HepG2 (cell line): ENCODE measurements around the gene MON1A. TPM values are rescaled to one million over a fixed set of nuclear protein-coding genes. Genes with fewer than 3 reads are reported as not detected.

Experiments
- ARHGAP35 ChIP-seq: sonication (generic); formaldehyde crosslinking; IDR thresholded peaks from 2 replicates; pipeline ENCODE4 v1.9.0; 2022; ENCODE audit warnings: mild to moderate bottlenecking, inconsistent platforms, moderate library complexity, missing genetic modification reagents, borderline replicate concordance
- ATM ChIP-seq: fragments of 450-650 bp; IDR thresholded peaks from 2 replicates; pipeline ENCODE4 v1.7.1; 2017; ENCODE audit warnings: mild to moderate bottlenecking, borderline replicate concordance
- CHCHD3 ChIP-seq: sonication (generic); formaldehyde crosslinking; IDR thresholded peaks from 2 replicates; pipeline ENCODE4 v1.8.0; 2022; ENCODE audit warnings: mild to moderate bottlenecking, missing genetic modification reagents, moderate library complexity
- CHD2 ChIP-seq: IDR thresholded peaks from 2 replicates; pipeline ENCODE4 v1.6.1; 2011; ENCODE audit warnings: low read depth, low read length, improper control_type of control experiment
- GABPB1 ChIP-seq: IDR thresholded peaks from 2 replicates; pipeline ENCODE4 v1.6.1; 2016; ENCODE audit warnings: mild to moderate bottlenecking, missing genetic modification reagents, moderate library complexity, missing compliant biosample characterization
- HDAC2 ChIP-seq: sonication (generic); formaldehyde crosslinking; IDR thresholded peaks from 2 replicates; pipeline ENCODE4 v1.4.0; 2020; ENCODE audit warnings: missing genetic modification reagents
- KMT2B ChIP-seq: IDR thresholded peaks from 2 replicates; pipeline ENCODE4 v1.6.1; 2016; ENCODE audit warnings: missing genetic modification reagents, missing compliant biosample characterization
- MXD3 ChIP-seq: IDR thresholded peaks from 2 replicates; pipeline ENCODE4 v1.6.1; 2016; ENCODE audit warnings: mild to moderate bottlenecking, missing biosample characterization, missing genetic modification reagents
- NONO ChIP-seq, 2 experiments: fragments of 450-650 bp in 1 of 2; sonication (generic) in 1 of 2; formaldehyde crosslinking in 1 of 2; IDR thresholded peaks in 1 of 2; conservative IDR thresholded peaks in 1 of 2; 2 replicates each; pipeline versions ENCODE4 v1.6.1 to v1.8.0; 2017 to 2022; ENCODE audit warnings: mild to moderate bottlenecking in 1 of 2, missing genetic modification reagents in 1 of 2, moderate library complexity in 1 of 2
- PRMT3 ChIP-seq: sonication (generic); formaldehyde crosslinking; IDR thresholded peaks from 2 replicates; pipeline ENCODE4 v1.8.1; 2022; ENCODE audit warnings: low read depth, mild to moderate bottlenecking, moderate library complexity, missing genetic modification reagents, borderline replicate concordance
- SCMH1 ChIP-seq: sonication (generic); formaldehyde crosslinking; IDR thresholded peaks from 2 replicates; pipeline ENCODE4 v1.9.0; 2021; ENCODE audit warnings: missing genetic modification reagents, mild to moderate bottlenecking, borderline replicate concordance
- SIX1 ChIP-seq: sonication (generic); formaldehyde crosslinking; IDR thresholded peaks from 2 replicates; pipeline ENCODE4 v1.4.0; 2020; ENCODE audit warnings: missing genetic modification reagents, borderline replicate concordance
- SIX4 ChIP-seq: sonication (generic); formaldehyde crosslinking; IDR thresholded peaks from 2 replicates; pipeline ENCODE4 v1.4.0; 2020; ENCODE audit warnings: missing genetic modification reagents
- SMAD1 ChIP-seq: sonication (generic); formaldehyde crosslinking; IDR thresholded peaks from 2 replicates; pipeline ENCODE4 v1.4.0; 2020; ENCODE audit warnings: missing genetic modification reagents, low read depth, mild to moderate bottlenecking, borderline replicate concordance
- STAG1 ChIP-seq: sonication (generic); formaldehyde crosslinking; IDR thresholded peaks from 2 replicates; pipeline ENCODE4 v1.4.0; 2020; ENCODE audit warnings: missing genetic modification reagents
- TOPORS ChIP-seq: sonication (generic); formaldehyde crosslinking; IDR thresholded peaks from 2 replicates; pipeline ENCODE4 v1.8.0; 2023; ENCODE audit warnings: mild to moderate bottlenecking, missing genetic modification reagents
- ZBTB7A ChIP-seq: sonication (generic); formaldehyde crosslinking; IDR thresholded peaks from 2 replicates; pipeline ENCODE4 v1.8.0; 2022; ENCODE audit warnings: mild to moderate bottlenecking, missing genetic modification reagents
- ZMYM2 ChIP-seq: sonication (generic); formaldehyde crosslinking; IDR thresholded peaks from 2 replicates; pipeline ENCODE4 v1.8.0; 2022; ENCODE audit warnings: mild to moderate bottlenecking, missing genetic modification reagents
- ZNF232 ChIP-seq: sonication (generic); formaldehyde crosslinking; IDR thresholded peaks from 2 replicates; pipeline ENCODE4 v1.4.0; 2020; ENCODE audit warnings: missing genetic modification reagents, borderline replicate concordance
- ZNF362 ChIP-seq: sonication (generic); formaldehyde crosslinking; IDR thresholded peaks from 2 replicates; pipeline ENCODE4 v1.4.0; 2020; ENCODE audit warnings: missing genetic modification reagents, mild to moderate bottlenecking, borderline replicate concordance
- ZNF543 ChIP-seq: sonication (generic); formaldehyde crosslinking; IDR thresholded peaks from 2 replicates; pipeline ENCODE4 v1.4.0; 2020; ENCODE audit warnings: mild to moderate bottlenecking, missing genetic modification reagents
- ZNF580 ChIP-seq: IDR thresholded peaks from 2 replicates; pipeline ENCODE4 v1.6.1; 2016; ENCODE audit warnings: low read depth, borderline replicate concordance
- ZNF784 ChIP-seq: sonication (generic); formaldehyde crosslinking; IDR thresholded peaks from 2 replicates; pipeline ENCODE4 v1.5.1; 2020; ENCODE audit warnings: missing genetic modification reagents, mild to moderate bottlenecking, borderline replicate concordance
- ZNF790 ChIP-seq: sonication (generic); formaldehyde crosslinking; IDR thresholded peaks from 2 replicates; pipeline ENCODE4 v1.8.0; 2022; ENCODE audit warnings: missing genetic modification reagents, mild to moderate bottlenecking, borderline replicate concordance
- ZNF83 ChIP-seq: sonication (generic); formaldehyde crosslinking; IDR thresholded peaks from 2 replicates; pipeline ENCODE4 v1.4.0; 2020; ENCODE audit warnings: missing genetic modification reagents, mild to moderate bottlenecking, borderline replicate concordance
- ZNF891 ChIP-seq: sonication (generic); formaldehyde crosslinking; IDR thresholded peaks from 2 replicates; pipeline ENCODE4 v1.5.0; 2020; ENCODE audit warnings: mild to moderate bottlenecking, missing genetic modification reagents
- polyA plus RNA-seq, 8 experiments: library from polyadenylated mRNA; depleted of rRNA in 3 of 8; stranded (reverse) in 7 of 8; unstranded in 1 of 8; fragments of >200 nt; fragmentation: Illumina TruSeq in 4 of 8; extraction: Trizol in 4 of 8; gene quantifications; 2 replicates each; pipeline versions ENCODE4 v1.2.1 to v1.2.3, GENCODE V29; 2011 to 2016; ENCODE audit warnings: low read depth in 4 of 8, missing spikeins in 1 of 8, mixed read lengths in 1 of 8; ENCODE audit not compliant: insufficient read depth in 1 of 8
- total RNA-seq, 5 experiments: library from RNA; depleted of rRNA; stranded (reverse); fragments of >200 nt; fragmentation: Illumina TruSeq; extraction: Trizol; gene quantifications; 2 replicates each; pipeline ENCODE4 v1.2.3, GENCODE V29; 2016; ENCODE audit warnings: low read depth in 1 of 5

The MON1A gene
- total and polyA plus RNA-seq, 2 of the 13 experiments (the other 11 are each of a cell fraction or from before 2014, with no cell fraction given): 4.6 to 9.0 TPM

- TF ChIP-seq ZNF784 (CRISPR knock-in tag) (peak; percentile 86; the same call in 1 of the 2 replicates), ZBTB7A (CRISPR knock-in tag) (0 out of 2 replicates have a peak, but pooled peaks have one; percentile 9), ZNF543 (CRISPR knock-in tag) (no peak), ATM (no peak), MXD3 (CRISPR knock-in tag) (peak; percentile 74), TOPORS (CRISPR knock-in tag) (peak; percentile 46; the same call in 1 of the 2 replicates), NONO (IDR thresholded peaks at IDR 0.05) (no peak), NONO (CRISPR knock-in tag; conservative IDR thresholded peaks at IDR 0.05) (peak; percentile 92), ZNF891 (peak; percentile 11; the same call in 1 of the 2 replicates), ZNF580 (peak; percentile 89; the same call in 1 of the 2 replicates), HDAC2 (CRISPR knock-in tag) (peak; percentile 55), SIX1 (no peak), SIX4 (CRISPR knock-in tag) (0 out of 2 replicates have a peak, but pooled peaks have one; percentile 35), CHCHD3 (CRISPR knock-in tag) (no peak; the same call in 1 of the 2 replicates), SCMH1 (no peak), STAG1 (CRISPR knock-in tag) (no peak), GABPB1 (peak; percentile 97), SMAD1 (no peak), ZNF790 (CRISPR knock-in tag) (peak; percentile 81; the same call in 1 of the 2 replicates), ARHGAP35 (CRISPR knock-in tag) (peak; percentile 60; the same call in 1 of the 2 replicates), KMT2B (peak; percentile 90), CHD2 (0 out of 2 replicates have a peak, but pooled peaks have one; percentile 11), ZNF232 (CRISPR knock-in tag) (peak; percentile 65; the same call in 1 of the 2 replicates), PRMT3 (CRISPR knock-in tag) (no peak), ZNF83 (peak; percentile 66; the same call in 1 of the 2 replicates), ZMYM2 (CRISPR knock-in tag) (0 out of 2 replicates have a peak, but pooled peaks have one; percentile 10), ZNF362 (CRISPR knock-in tag) (no peak)
These were observed 10.5 kb upstream of the MON1A start, which contains the start of gene RBM6 (continued) for GRCh38 chr3:49939858-49940666.
